MM.1S (cell line): ENCODE data around the gene MTFR1L.

Experiments
- EZH2phosphoT487 ChIP-seq: fragments of 300-600 bp; sonication (generic); IDR thresholded peaks from 2 replicates; pipeline ENCODE4 v1.6.1; 2018; ENCODE audit warnings: antibody characterized with exemption, low read length
- TF ChIP-seq, protein P1 (sequence below): fragments of 300-600 bp; sonication (generic); IDR thresholded peaks from 2 replicates; pipeline ENCODE4 v1.5.1; 2016; ENCODE audit warnings: antibody characterized with exemption, low read length, mixed read lengths

DNA sequence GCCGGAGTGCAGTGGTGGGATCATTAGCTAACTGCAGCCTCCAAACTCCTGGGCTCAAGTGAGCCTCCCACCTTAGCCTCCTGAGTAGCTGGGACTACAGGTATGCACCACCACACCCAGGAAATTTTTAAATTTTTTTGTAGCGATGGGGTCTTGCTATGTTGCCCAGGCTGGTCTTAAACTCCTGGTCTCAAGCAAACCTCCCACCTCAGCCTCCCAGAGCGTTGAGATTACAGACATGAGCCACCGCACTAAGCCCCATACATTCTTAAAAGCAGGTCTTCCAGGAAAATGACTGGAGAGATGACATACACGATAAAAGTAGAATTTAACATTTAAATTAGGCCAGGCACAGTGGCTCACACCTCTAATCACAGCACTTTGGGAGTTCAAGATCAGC is 13.4 kb downstream of the MTFR1L start:
- TF ChIP-seq, protein P1, sequence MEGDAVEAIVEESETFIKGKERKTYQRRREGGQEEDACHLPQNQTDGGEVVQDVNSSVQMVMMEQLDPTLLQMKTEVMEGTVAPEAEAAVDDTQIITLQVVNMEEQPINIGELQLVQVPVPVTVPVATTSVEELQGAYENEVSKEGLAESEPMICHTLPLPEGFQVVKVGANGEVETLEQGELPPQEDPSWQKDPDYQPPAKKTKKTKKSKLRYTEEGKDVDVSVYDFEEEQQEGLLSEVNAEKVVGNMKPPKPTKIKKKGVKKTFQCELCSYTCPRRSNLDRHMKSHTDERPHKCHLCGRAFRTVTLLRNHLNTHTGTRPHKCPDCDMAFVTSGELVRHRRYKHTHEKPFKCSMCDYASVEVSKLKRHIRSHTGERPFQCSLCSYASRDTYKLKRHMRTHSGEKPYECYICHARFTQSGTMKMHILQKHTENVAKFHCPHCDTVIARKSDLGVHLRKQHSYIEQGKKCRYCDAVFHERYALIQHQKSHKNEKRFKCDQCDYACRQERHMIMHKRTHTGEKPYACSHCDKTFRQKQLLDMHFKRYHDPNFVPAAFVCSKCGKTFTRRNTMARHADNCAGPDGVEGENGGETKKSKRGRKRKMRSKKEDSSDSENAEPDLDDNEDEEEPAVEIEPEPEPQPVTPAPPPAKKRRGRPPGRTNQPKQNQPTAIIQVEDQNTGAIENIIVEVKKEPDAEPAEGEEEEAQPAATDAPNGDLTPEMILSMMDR: no peak
- TF ChIP-seq EZH2phosphoT487: no peak
